Transverse colon (tissue), 4 donors: ENCODE data around the gene UNC5C. TPM values are rescaled to one million over a fixed set of nuclear protein-coding genes. Genes with fewer than 3 reads are reported as not detected.

Experiments
- DNase-seq: peaks from one replicate; pipeline ENCODE4 v3.0.0-alpha.2; 2019
- H3K27ac ChIP-seq, 4 donors: fragments of 200-600 bp; sonication (generic); 2 replicates each; pipeline ENCODE4 v1.5.1; 2016 to 2018; ENCODE audit warnings: inconsistent platforms in 4 of 4
- H3K27me3 ChIP-seq: fragments of 200-600 bp; sonication (generic); 2 replicates; pipeline ENCODE4 v1.5.1; 2017; ENCODE audit warnings: inconsistent platforms
- H3K36me3 ChIP-seq, 4 donors: fragments of 200-600 bp; sonication (generic); 2 replicates each; pipeline ENCODE4 v1.5.1; 2017 to 2019; ENCODE audit warnings: inconsistent platforms in 4 of 4
- H3K4me1 ChIP-seq, 4 donors: fragments of 200-600 bp; sonication (generic); 2 replicates each; pipeline ENCODE4 v1.5.1; 2017 to 2020; ENCODE audit warnings: inconsistent platforms in 4 of 4
- H3K4me3 ChIP-seq, 4 donors: fragments of 200-600 bp; sonication (generic); 1 replicate in 1 of 4; 2 replicates in 3 of 4; pipeline versions ENCODE4 v1.5.1 to v1.6.1; 2017 to 2019; ENCODE audit warnings: inconsistent platforms in 4 of 4
- H3K9me3 ChIP-seq, 2 donors: fragments of 200-600 bp; sonication (generic); 2 replicates each; pipeline ENCODE4 v1.5.1; 2017 to 2019; ENCODE audit warnings: inconsistent platforms in 2 of 2
- EP300 ChIP-seq: sonication (generic); formaldehyde crosslinking; IDR thresholded peaks from one replicate; pipeline ENCODE4 v1.6.1; 2017; ENCODE audit warnings: antibody characterized with exemption, low read depth
- POLR2A ChIP-seq: fragments of 450-650 bp; IDR thresholded peaks from one replicate; pipeline ENCODE4 v1.6.1; 2016; ENCODE audit warnings: antibody characterized with exemption, mild to moderate bottlenecking, moderate library complexity
- POLR2AphosphoS5 ChIP-seq, 3 donors: sonication (generic); formaldehyde crosslinking; IDR thresholded peaks; one replicate each; pipeline ENCODE4 v1.6.1; 2016; ENCODE audit warnings: antibody characterized with exemption in 3 of 3
- WGBS, 2 donors: methylation state at CpG; one replicate each; pipeline ENCODE4 v1.1.5; 2018; ENCODE audit warnings: low coverage in 1 of 2; 5-methylcytosine and 5-hydroxymethylcytosine counted together
- in situ Hi-C, 4 donors: fragments of 200-750 bp; cut with MboI; loops; one replicate each; pipeline versions ENCODE4 v1.15.0 to v1.15.1; 2017; ENCODE audit warnings: low sequenced_read_pairs in 3 of 4, low pct_ligation_motif_present in 1 of 4, low pct_unique_long_range_greater_than_20kb in 1 of 4
- intact Hi-C: fragments of 100-400 bp; cut with DNase I; formaldehyde crosslinking; loops from one replicate; pipeline ENCODE4 v1.15.1; 2023; ENCODE audit warnings: low total_unique reads
- total RNA-seq, 4 donors: library from RNA; depleted of rRNA; stranded (reverse); fragments of >200 nt; gene quantifications; one replicate each; pipeline ENCODE4 v1.1.0, GENCODE V29; 2016
- TF ChIP-seq, protein P1 (sequence below), 5 experiments: fragments of 200-600 bp in 3 of 5; fragments of 450-650 bp in 2 of 5; sonication (generic) in 3 of 5; IDR thresholded peaks; 1 replicate in 2 of 5; 2 replicates in 3 of 5; pipeline ENCODE4 v1.5.1; 2016 to 2017; ENCODE audit warnings: antibody characterized with exemption in 5 of 5, inconsistent platforms in 3 of 5, mild to moderate bottlenecking in 2 of 5, moderate library complexity in 1 of 5

The UNC5C gene
- total RNA-seq, 4 donors from 2014 or later, result 4.5 to 6.8 (median 4.8) TPM

GRCh38 chr4:95161781-95162469 lies 386.8 kb downstream of the UNC5C start:
- intact Hi-C loops, result no loop called here
- no peak overlapping the region for H3K27ac ChIP-seq
- TF ChIP-seq EP300, result no peak
- TF ChIP-seq POLR2A, result no peak
- TF ChIP-seq, protein P1, sequence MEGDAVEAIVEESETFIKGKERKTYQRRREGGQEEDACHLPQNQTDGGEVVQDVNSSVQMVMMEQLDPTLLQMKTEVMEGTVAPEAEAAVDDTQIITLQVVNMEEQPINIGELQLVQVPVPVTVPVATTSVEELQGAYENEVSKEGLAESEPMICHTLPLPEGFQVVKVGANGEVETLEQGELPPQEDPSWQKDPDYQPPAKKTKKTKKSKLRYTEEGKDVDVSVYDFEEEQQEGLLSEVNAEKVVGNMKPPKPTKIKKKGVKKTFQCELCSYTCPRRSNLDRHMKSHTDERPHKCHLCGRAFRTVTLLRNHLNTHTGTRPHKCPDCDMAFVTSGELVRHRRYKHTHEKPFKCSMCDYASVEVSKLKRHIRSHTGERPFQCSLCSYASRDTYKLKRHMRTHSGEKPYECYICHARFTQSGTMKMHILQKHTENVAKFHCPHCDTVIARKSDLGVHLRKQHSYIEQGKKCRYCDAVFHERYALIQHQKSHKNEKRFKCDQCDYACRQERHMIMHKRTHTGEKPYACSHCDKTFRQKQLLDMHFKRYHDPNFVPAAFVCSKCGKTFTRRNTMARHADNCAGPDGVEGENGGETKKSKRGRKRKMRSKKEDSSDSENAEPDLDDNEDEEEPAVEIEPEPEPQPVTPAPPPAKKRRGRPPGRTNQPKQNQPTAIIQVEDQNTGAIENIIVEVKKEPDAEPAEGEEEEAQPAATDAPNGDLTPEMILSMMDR (IDR thresholded peaks at IDR 0.05), result no peak
- no peak for TF ChIP-seq POLR2AphosphoS5 (IDR thresholded peaks at IDR 0.05)
- H3K9me3 ChIP-seq, result no peaks in the 10 kb centered on the region
- no peaks in the 10 kb centered on the region for H3K36me3 ChIP-seq
- no peaks in the 10 kb centered on the region for H3K27me3 ChIP-seq
- no peak overlapping the region for H3K4me3 ChIP-seq
- no peaks in the 10 kb centered on the region for H3K4me1 ChIP-seq
- in situ Hi-C loops, result no loop called here
- DNase-seq, result no peak
- 86 to 87% methylated on average over 4 to 12 of the region's 12 CpGs for WGBS, 2 donors

DNA sequence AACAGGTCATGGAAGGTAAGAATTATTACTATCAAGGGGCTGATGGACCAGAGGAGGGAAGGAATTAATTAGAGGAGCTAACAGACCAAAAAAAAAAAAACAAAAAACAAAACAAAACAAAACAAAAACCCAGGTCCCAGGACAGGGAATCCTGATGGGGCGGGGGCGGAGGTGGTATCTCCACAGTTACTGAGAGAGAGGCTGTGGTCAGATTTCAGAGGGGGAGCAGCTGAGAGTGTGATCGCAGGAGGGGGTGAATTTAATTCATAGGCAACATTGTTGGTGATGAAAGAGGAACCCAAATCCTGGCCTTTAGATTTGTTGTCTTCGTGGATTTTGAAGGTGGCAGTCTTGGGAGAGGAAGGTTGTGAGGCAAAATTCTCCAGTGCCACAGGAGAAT lies 389.4 kb downstream of the UNC5C start:
- Histone ChIP-seq H3K27me3 (no peaks in the 10 kb centered on the region), H3K4me1 (peaks cover 0 to 3% (median 0%) of the 10 kb centered on the region in 4 donors), H3K27ac (no peak overlapping the region), H3K36me3 (no peaks in the 10 kb centered on the region), H3K9me3 (no peaks in the 10 kb centered on the region), H3K4me3 (no peak overlapping the region)
- TF ChIP-seq, protein P1 (IDR thresholded peaks at IDR 0.05), result no peak
- no peak for TF ChIP-seq EP300
- no peak for TF ChIP-seq POLR2AphosphoS5 (IDR thresholded peaks at IDR 0.05)
- no peak for TF ChIP-seq POLR2A
- in situ Hi-C loops, result no loop called here
- intact Hi-C loops, result no loop called here
- no peak for DNase-seq
- WGBS, 2 donors, result 83 to 93% methylated on average over 2 to 4 of the region's 4 CpGs

GRCh38 chr4:95158626-95159025 lies 390.1 kb downstream of the UNC5C start:
- peaks cover 0 to 3% (median 0%) of the 10 kb centered on the region in 4 donors for H3K4me1 ChIP-seq
- no peak for DNase-seq
- H3K27me3 ChIP-seq, result no peaks in the 10 kb centered on the region
- H3K4me3 ChIP-seq, result no peak overlapping the region
- no peak overlapping the region for H3K27ac ChIP-seq
- TF ChIP-seq POLR2A (no peak), POLR2AphosphoS5 (IDR thresholded peaks at IDR 0.05) (no peak), EP300 (no peak)
- TF ChIP-seq, protein P1 (IDR thresholded peaks at IDR 0.05), result no peak
- intact Hi-C loops, result no loop called here
- no peaks in the 10 kb centered on the region for H3K9me3 ChIP-seq
- 88 to 90% methylated on average over 2 of the region's 2 CpGs for WGBS, 2 donors
- in situ Hi-C loops, result no loop called here
- H3K36me3 ChIP-seq, result no peaks in the 10 kb centered on the region

DNA sequence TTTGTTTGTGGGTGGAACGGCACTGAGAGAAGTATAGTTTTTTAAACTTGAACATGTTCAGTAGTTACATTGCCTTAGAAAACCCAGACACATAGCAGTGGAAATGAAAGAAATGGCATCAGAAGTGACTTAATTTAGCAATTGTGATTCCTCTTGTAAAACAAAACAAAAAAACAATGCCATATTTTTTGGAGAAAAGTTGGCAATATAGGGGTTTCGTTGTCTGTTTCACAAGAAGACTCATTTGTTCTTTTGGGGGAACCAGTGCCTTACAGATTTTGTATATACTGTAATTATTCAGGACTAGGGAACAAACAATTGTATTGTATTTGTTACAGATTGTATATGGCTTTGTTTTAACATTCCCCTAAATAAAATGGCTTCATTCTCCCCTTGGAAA lies 390.7 kb downstream of the UNC5C start:
- TF ChIP-seq, protein P1 (IDR thresholded peaks at IDR 0.05), result no peak
- TF ChIP-seq POLR2AphosphoS5 (IDR thresholded peaks at IDR 0.05) (no peak), POLR2A (no peak), EP300 (no peak)
- no peaks in the 10 kb centered on the region for H3K9me3 ChIP-seq
- no peak for DNase-seq
- no peaks in the 10 kb centered on the region for H3K27me3 ChIP-seq
- peaks cover 0 to 3% (median 0%) of the 10 kb centered on the region in 4 donors for H3K4me1 ChIP-seq
- in situ Hi-C loops, result no loop called here
- WGBS, 2 donors, result 84 to 95% methylated on average over 2 of the region's 2 CpGs
- no peak overlapping the region for H3K27ac ChIP-seq
- intact Hi-C loops, result no loop called here
- H3K4me3 ChIP-seq, result no peak overlapping the region
- no peaks in the 10 kb centered on the region for H3K36me3 ChIP-seq
